Type B pancreatic cell (in vitro differentiated cells): ENCODE data around the gene CBX1. TPM values are rescaled to one million over a fixed set of nuclear protein-coding genes. Genes with fewer than 3 reads are reported as not detected.
"Not testable (repeated sequence)": the region's sequence is repeated elsewhere in the genome, so short reads cannot be mapped to it uniquely, and the experiment has no call there.

ENCODE experiments used
- DNase-seq: peaks from one replicate; pipeline ENCODE4 v3.0.0; 2021; ENCODE audit warnings: mixed read lengths; ENCODE audit not compliant: unreplicated experiment; ENCODE audit errors: extremely low spot score
- H3K27ac Mint-ChIP-seq: 2 replicates; pipeline ENCODE4 v1.8.0; 2021; ENCODE audit warnings: mild to moderate bottlenecking, mixed read lengths
- H3K27me3 Mint-ChIP-seq: 2 replicates; pipeline ENCODE4 v1.8.0; 2021; ENCODE audit warnings: mixed read lengths
- H3K36me3 Mint-ChIP-seq: 2 replicates; pipeline ENCODE4 v1.8.0; 2021; ENCODE audit warnings: mixed read lengths
- H3K4me1 Mint-ChIP-seq: one replicate; pipeline ENCODE4 v1.8.0; 2021; ENCODE audit warnings: mixed read lengths; ENCODE audit not compliant: unreplicated experiment
- H3K4me3 Mint-ChIP-seq: 2 replicates; pipeline ENCODE4 v1.8.0; 2021; ENCODE audit warnings: mild to moderate bottlenecking, mixed read lengths
- H3K9me3 Mint-ChIP-seq: 2 replicates; pipeline ENCODE4 v1.8.0; 2021; ENCODE audit warnings: mixed read lengths
- total RNA-seq: library from RNA; stranded (reverse); gene quantifications from 2 replicates; pipeline ENCODE4 v1.2.1, GENCODE V29; 2021; ENCODE audit warnings: low replicate concordance
- TF ChIP-seq, protein P1 (sequence below): fragments of 200-600 bp; sonication (generic); conservative IDR thresholded peaks from 2 replicates; pipeline ENCODE4 v1.5.0; 2021; ENCODE audit warnings: antibody characterized with exemption, mild to moderate bottlenecking

CBX1 gene
- total RNA-seq, 1 donor from 2014 or later: 154 TPM

DNA sequence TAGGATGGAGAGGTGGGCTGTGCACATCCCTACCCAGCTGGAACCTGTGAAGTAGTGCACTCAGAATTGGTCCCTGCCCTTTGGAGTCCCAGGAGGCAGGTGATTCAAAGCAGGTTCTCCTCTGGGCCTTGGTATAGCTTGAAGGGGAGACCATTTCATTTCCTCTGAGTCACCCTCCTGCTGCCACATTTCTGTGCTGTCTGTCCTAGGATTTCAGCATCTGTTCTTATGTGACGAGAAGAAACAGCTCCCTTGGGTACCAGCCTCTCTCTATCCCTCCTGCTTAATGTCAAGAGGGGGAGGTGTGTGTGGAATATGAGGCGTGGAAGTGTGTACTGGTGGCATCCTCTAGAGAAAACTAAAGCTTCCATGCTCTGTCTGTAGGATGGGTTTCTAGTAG, 58.1 kb downstream of the CBX1 start:
- H3K4me3 Mint-ChIP-seq: no peak overlapping the region

DNA sequence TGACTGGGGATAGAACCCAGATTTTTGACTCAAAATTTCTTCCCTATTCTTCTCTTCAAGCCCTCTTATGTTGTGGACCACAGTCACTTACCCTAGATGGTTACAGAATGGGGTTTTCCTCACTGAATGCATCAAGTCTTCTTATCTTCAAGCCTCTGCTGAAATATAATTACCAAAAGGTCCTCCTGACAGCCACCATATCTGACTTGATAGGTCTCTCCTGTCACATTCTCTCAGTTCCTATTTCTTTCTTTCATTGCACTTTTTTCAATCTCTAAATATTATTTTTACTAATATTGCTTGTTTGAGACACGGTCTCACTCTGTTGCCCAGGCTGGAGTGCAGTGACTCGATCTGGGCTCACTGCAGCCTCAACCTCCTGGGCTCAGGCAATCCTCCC, 62.6 kb downstream of the CBX1 start:
- Mint-ChIP-seq H3K27me3 (peaks cover 46% of the 10 kb centered on the region), H3K9me3 (no peaks in the 10 kb centered on the region), H3K36me3 (peaks cover 2% of the 10 kb centered on the region), H3K27ac (no peak overlapping the region), H3K4me1 (peaks cover 4% of the 10 kb centered on the region), H3K4me3 (peak overlapping the region; percentile 91)
- DNase-seq: no peak
- TF ChIP-seq, protein P1, sequence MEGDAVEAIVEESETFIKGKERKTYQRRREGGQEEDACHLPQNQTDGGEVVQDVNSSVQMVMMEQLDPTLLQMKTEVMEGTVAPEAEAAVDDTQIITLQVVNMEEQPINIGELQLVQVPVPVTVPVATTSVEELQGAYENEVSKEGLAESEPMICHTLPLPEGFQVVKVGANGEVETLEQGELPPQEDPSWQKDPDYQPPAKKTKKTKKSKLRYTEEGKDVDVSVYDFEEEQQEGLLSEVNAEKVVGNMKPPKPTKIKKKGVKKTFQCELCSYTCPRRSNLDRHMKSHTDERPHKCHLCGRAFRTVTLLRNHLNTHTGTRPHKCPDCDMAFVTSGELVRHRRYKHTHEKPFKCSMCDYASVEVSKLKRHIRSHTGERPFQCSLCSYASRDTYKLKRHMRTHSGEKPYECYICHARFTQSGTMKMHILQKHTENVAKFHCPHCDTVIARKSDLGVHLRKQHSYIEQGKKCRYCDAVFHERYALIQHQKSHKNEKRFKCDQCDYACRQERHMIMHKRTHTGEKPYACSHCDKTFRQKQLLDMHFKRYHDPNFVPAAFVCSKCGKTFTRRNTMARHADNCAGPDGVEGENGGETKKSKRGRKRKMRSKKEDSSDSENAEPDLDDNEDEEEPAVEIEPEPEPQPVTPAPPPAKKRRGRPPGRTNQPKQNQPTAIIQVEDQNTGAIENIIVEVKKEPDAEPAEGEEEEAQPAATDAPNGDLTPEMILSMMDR: no peak

More for the DNA sequence above, 58.1 kb downstream of the CBX1 start:
- no peak overlapping the region for H3K27ac Mint-ChIP-seq
- H3K36me3 Mint-ChIP-seq: peaks cover 3% of the 10 kb centered on the region
- peaks cover 24% of the 10 kb centered on the region for H3K4me1 Mint-ChIP-seq
- no peaks in the 10 kb centered on the region for H3K9me3 Mint-ChIP-seq
- peaks cover 20% of the 10 kb centered on the region for H3K27me3 Mint-ChIP-seq
- TF ChIP-seq, protein P1: no peak
- DNase-seq: no peak

DNA sequence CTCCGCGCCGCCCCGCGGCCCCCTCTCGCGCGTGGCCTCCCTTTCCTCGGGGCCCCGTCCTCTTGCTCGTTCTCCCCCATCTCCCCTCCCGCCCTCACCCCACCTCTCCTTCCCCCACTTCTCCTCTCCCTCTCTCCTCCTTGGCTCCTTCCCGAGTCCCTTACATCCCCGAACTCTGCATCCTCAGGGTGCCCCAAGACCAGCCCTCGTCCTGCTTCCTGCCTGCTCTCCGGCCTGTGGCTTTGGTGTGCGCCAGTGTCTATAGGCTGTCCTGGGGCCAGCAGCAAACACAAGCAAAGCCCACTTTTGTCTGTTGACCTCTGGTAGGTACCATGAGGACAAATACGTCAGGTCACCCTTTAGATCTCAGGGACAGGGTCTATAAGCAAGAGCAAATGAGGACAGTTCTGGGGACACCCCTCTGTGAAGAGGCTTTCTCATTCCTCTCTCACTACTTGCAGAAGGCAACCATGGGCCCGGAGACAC, 63.4 kb downstream of the CBX1 start:
- H3K27ac Mint-ChIP-seq: peak overlapping the region; percentile 21
- no peaks in the 10 kb centered on the region for H3K9me3 Mint-ChIP-seq
- no peaks in the 10 kb centered on the region for H3K4me1 Mint-ChIP-seq
- TF ChIP-seq, protein P1: no peak
- peak overlapping the region; percentile 91 for H3K4me3 Mint-ChIP-seq
- peaks cover 54% of the 10 kb centered on the region for H3K27me3 Mint-ChIP-seq
- no peaks in the 10 kb centered on the region for H3K36me3 Mint-ChIP-seq
- DNase-seq: no peak

DNA sequence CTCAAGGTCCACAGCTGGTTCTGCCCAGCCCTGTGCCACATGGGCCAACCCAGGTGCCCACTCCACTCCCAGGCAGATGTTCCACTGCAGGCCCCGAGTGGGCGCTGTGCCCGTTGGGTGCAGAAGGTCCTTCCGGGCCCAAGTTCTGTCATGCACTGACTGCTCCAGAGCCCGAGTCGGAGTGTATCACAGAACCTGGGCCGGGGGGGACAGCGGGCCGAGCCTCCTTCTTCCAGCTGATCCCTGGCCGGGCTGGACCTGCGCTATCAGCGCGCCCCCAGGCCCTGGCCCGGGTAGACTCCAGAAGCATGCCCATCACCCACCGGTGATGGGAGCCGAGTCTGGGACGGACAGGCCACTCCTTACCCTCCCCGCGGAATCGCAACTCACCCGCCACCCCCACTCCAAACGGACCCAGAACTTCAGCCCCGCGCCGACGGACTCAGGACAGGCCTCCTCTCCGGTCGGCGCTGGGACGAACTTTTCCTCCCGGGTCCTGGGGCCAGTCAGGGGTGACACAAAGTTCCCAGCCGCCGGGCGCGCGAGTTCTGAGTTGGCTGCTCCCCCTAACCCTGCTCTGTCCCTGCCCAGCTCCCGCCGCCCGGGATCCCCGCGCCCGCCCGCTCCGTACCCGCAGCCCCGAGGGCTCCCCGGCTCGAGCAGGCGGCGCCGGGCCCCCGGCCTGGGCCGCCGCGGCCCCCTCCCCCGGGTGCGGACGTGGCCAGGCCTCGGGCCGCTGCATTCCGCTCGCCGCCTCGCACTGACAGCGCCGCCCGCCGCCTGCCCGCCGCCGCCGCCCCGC, 64.0 kb downstream of the CBX1 start, which contains the start of gene COPZ2:
Gene COPZ2 (minus strand): TSS at position 762 of the 802 bp plus-strand sequence. CDS start 20 bp downstream, at position 742.
- no peaks in the 10 kb centered on the region for H3K36me3 Mint-ChIP-seq
- TF ChIP-seq, protein P1: peak; percentile 61
- no peaks in the 10 kb centered on the region for H3K4me1 Mint-ChIP-seq
- peak within 1 kb of the TSS; percentile 21 for H3K27ac Mint-ChIP-seq
- peaks cover 58% of the 10 kb centered on the region for H3K27me3 Mint-ChIP-seq
- no peaks in the 10 kb centered on the region for H3K9me3 Mint-ChIP-seq
- peak within 1 kb of the TSS; percentile 91 for H3K4me3 Mint-ChIP-seq
- DNase-seq: no peak

DNA sequence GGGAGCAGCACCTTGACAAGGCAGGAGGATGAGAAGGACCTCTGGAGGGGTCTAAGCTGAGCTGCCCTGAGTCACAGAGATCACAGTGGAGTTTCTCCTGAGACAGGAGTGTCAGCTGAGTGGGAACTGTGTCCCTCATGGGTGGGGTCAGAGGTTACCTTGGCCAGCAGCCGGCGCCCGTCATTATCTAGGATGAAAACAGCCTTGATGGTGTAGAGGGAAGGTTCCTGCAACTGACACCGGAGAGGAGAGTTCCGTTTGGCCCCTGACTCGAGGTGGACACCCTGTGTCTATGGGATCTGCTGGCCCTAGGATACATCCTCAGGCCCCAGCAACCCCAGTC, 64.6 kb downstream of the CBX1 start:
- H3K27me3 Mint-ChIP-seq: peaks cover 61% of the 10 kb centered on the region

DNA sequence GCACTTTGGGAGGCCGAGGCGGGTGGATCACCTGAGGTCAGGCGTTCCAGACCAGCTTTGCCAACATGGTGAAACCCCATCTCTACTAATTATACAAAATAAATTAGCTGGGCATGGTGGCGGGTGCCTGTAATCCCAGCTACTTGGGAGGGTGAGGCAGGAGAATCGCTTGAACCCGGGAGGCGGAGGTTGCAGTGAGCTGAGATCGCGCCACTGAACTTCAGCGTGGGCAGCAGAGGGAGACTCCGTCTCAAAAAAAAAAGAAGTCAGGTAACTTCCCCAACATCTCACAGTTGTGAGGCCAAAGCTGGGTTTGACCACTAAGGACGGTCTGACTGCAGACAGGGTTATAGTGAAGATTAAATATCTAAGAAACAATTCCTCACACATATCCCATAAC, 66.5 kb downstream of the CBX1 start:
- H3K9me3 Mint-ChIP-seq, H3K36me3 Mint-ChIP-seq, H3K27ac Mint-ChIP-seq, DNase-seq, H3K4me1 Mint-ChIP-seq, H3K4me3 Mint-ChIP-seq: not testable (repeated sequence)
- peaks cover 68% of the 10 kb centered on the region for H3K27me3 Mint-ChIP-seq

More for the DNA sequence above, 64.6 kb downstream of the CBX1 start:
- Mint-ChIP-seq H3K27ac (no peak overlapping the region), H3K4me1 (no peaks in the 10 kb centered on the region), H3K9me3 (no peaks in the 10 kb centered on the region), H3K36me3 (no peaks in the 10 kb centered on the region), H3K4me3 (peak overlapping the region; percentile 82)
- DNase-seq: no peak
- TF ChIP-seq, protein P1: no peak
